ENCODE results near the gene MSRB3. TPM values are rescaled to one million over a fixed set of nuclear protein-coding genes. Genes with fewer than 3 reads are reported as not detected.
"Not testable (repeated sequence)": the region's sequence is repeated elsewhere in the genome, so short reads cannot be mapped to it uniquely, and the experiment has no call there.

Gene MSRB3
- total RNA-seq, 2 donors from 2014 or later: 1.2 to 2.1 TPM

GRCh38 chr12:65313719-65314317 is 35.3 kb downstream of the MSRB3 start:
- 80% methylated on average over 1 of the region's 2 CpGs; no CpG with 5 or more reads in 1 of the 2 experiments for WGBS, 2 experiments (ENCODE audit: insufficient coverage in 1 of 2, insufficient read length in 1 of 2)
- H3K9me3 Mint-ChIP-seq: no peaks in the 10 kb centered on the region
- no peak overlapping the region for H3K4me3 Mint-ChIP-seq
- no peaks in the 10 kb centered on the region for H3K4me1 Mint-ChIP-seq
- no peaks in the 10 kb centered on the region for H3K36me3 Mint-ChIP-seq (ENCODE audit: low read depth)
- H3K9me3 ChIP-seq (ENCODE audit: control insufficient read depth, low read length): no peaks in the 10 kb centered on the region
- no peak overlapping the region for H3K27ac Mint-ChIP-seq
- DNase-seq: no peak
- H3K36me3 ChIP-seq (ENCODE audit: control insufficient read depth, insufficient read depth, low read length): no peaks in the 10 kb centered on the region
- H3K4me1 ChIP-seq (ENCODE audit: control insufficient read depth, insufficient read depth, low read length): no peaks in the 10 kb centered on the region
- no peak overlapping the region for H3K4me3 ChIP-seq (ENCODE audit: low read length)
- H3K27ac ChIP-seq (ENCODE audit: low read depth, low read length): no peak overlapping the region
- H3K9ac ChIP-seq (ENCODE audit: extremely low read depth, low read length, poor library complexity, severe bottlenecking): no peak overlapping the region
- no peaks in the 10 kb centered on the region for H3K27me3 Mint-ChIP-seq (ENCODE audit: insufficient read depth)
- TF ChIP-seq CTCF (conservative IDR thresholded peaks at IDR 0.05): peak; percentile 63
- H3K27me3 ChIP-seq (ENCODE audit: control insufficient read depth, insufficient read depth, low read length, poor library complexity, severe bottlenecking): no peaks in the 10 kb centered on the region

- H3K4me3 ChIP-seq (ENCODE audit: low read length); H3K27ac Mint-ChIP-seq; H3K9me3 Mint-ChIP-seq; H3K36me3 Mint-ChIP-seq (ENCODE audit: low read depth); H3K9ac ChIP-seq (ENCODE audit: extremely low read depth, low read length, poor library complexity, severe bottlenecking); H3K4me1 ChIP-seq (ENCODE audit: control insufficient read depth, insufficient read depth, low read length); H3K27me3 ChIP-seq (ENCODE audit: control insufficient read depth, insufficient read depth, low read length, poor library complexity, severe bottlenecking); H3K4me1 Mint-ChIP-seq; H3K9me3 ChIP-seq (ENCODE audit: control insufficient read depth, low read length); H3K4me3 Mint-ChIP-seq; H3K36me3 ChIP-seq (ENCODE audit: control insufficient read depth, insufficient read depth, low read length); H3K27ac ChIP-seq (ENCODE audit: low read depth, low read length); DNase-seq; H3K27me3 Mint-ChIP-seq (ENCODE audit: insufficient read depth): not testable (repeated sequence)
- 91 to 94% methylated on average over 8 to 11 of the region's 12 CpGs for WGBS, 2 experiments (ENCODE audit: insufficient coverage in 1 of 2, insufficient read length in 1 of 2)
Observed at GRCh38 chr12:65315238-65315637, 36.8 kb downstream of the MSRB3 start.

- no peak overlapping the region for H3K4me3 Mint-ChIP-seq
Observed at GRCh38 chr12:65318186-65318685, 39.8 kb downstream of the MSRB3 start.

More at GRCh38 chr12:65318186-65318685, 39.8 kb downstream of the MSRB3 start:
- H3K27ac ChIP-seq (ENCODE audit: low read depth, low read length): no peak overlapping the region
- Mint-ChIP-seq H3K27ac (no peak overlapping the region), H3K27me3 (ENCODE audit: insufficient read depth) (no peaks in the 10 kb centered on the region), H3K36me3 (ENCODE audit: low read depth) (no peaks in the 10 kb centered on the region), H3K9me3 (no peaks in the 10 kb centered on the region), H3K4me1 (peaks cover 3% of the 10 kb centered on the region)
- 91 to 100% methylated on average over 1 to 4 of the region's 4 CpGs for WGBS, 2 experiments (ENCODE audit: insufficient coverage in 1 of 2, insufficient read length in 1 of 2)
- no peak overlapping the region for H3K9ac ChIP-seq (ENCODE audit: extremely low read depth, low read length, poor library complexity, severe bottlenecking)
- H3K4me1 ChIP-seq (ENCODE audit: control insufficient read depth, insufficient read depth, low read length): no peaks in the 10 kb centered on the region
- H3K36me3 ChIP-seq (ENCODE audit: control insufficient read depth, insufficient read depth, low read length): no peaks in the 10 kb centered on the region
- no peak for DNase-seq
- no peaks in the 10 kb centered on the region for H3K27me3 ChIP-seq (ENCODE audit: control insufficient read depth, insufficient read depth, low read length, poor library complexity, severe bottlenecking)
- no peak overlapping the region for H3K4me3 ChIP-seq (ENCODE audit: low read length)
- no peak for TF ChIP-seq CTCF (conservative IDR thresholded peaks at IDR 0.05)
- H3K9me3 ChIP-seq (ENCODE audit: control insufficient read depth, low read length): no peaks in the 10 kb centered on the region

Measured in endodermal cell (in vitro differentiated cells).